OCI-LY1 (cell line): ENCODE data around the gene SELENOP.

Source experiments
- H2AFZ ChIP-seq: fragments of 200-600 bp; sonication (generic), shearing (Covaris generic); 2 replicates; pipeline ENCODE4 v1.6.0; 2014; ENCODE audit warnings: antibody characterized with exemption, mild to moderate bottlenecking, low read length
- H3F3A ChIP-seq: fragments of 200-600 bp; sonication (generic), shearing (Covaris generic); 2 replicates; pipeline ENCODE4 v1.6.0; 2014; ENCODE audit warnings: mild to moderate bottlenecking, antibody characterized with exemption, low read length, moderate library complexity; ENCODE audit not compliant: insufficient read depth
- H3K27ac ChIP-seq: fragments of 200-600 bp; sonication (generic); 2 replicates; pipeline ENCODE4 v1.5.1; 2014; ENCODE audit warnings: low read length, mixed run types, mild to moderate bottlenecking, low read depth; ENCODE audit not compliant: poor library complexity, severe bottlenecking
- H3K27me3 ChIP-seq: fragments of 200-600 bp; sonication (generic); 2 replicates; pipeline ENCODE4 v1.6.0; 2014; ENCODE audit warnings: antibody characterized with exemption, mild to moderate bottlenecking, low read length, moderate library complexity; ENCODE audit not compliant: insufficient read depth
- H3K36me3 ChIP-seq: fragments of 200-600 bp; sonication (generic); 2 replicates; pipeline ENCODE4 v1.6.1; 2014; ENCODE audit warnings: mild to moderate bottlenecking, antibody characterized with exemption, low read length, moderate library complexity, mixed read lengths; ENCODE audit not compliant: insufficient read depth
- H3K4me1 ChIP-seq: fragments of 200-600 bp; sonication (generic); 2 replicates; pipeline ENCODE4 v1.5.1; 2014; ENCODE audit warnings: mild to moderate bottlenecking, low read length, moderate library complexity; ENCODE audit not compliant: insufficient read depth, severe bottlenecking
- H3K4me2 ChIP-seq: fragments of 200-600 bp; sonication (generic), shearing (Covaris generic); 2 replicates; pipeline ENCODE4 v1.6.1; 2014; ENCODE audit warnings: low read length
- H3K4me3 ChIP-seq: fragments of 200-600 bp; sonication (generic); 2 replicates; pipeline ENCODE4 v1.5.1; 2014; ENCODE audit warnings: low read length, low read depth, mild to moderate bottlenecking, mixed read lengths; ENCODE audit not compliant: poor library complexity, severe bottlenecking
- H3K79me2 ChIP-seq: fragments of 200-600 bp; shearing (Covaris generic); 2 replicates; pipeline ENCODE4 v1.6.1; 2016; ENCODE audit warnings: mixed run types, low read length, mixed read lengths; ENCODE audit not compliant: insufficient read depth
- H3K9ac ChIP-seq: fragments of 200-600 bp; sonication (generic), shearing (Covaris generic); 2 replicates; pipeline ENCODE4 v1.6.1; 2014; ENCODE audit warnings: mild to moderate bottlenecking, low read length, mixed read lengths
- H3K9me2 ChIP-seq: fragments of 200-600 bp; sonication (generic), shearing (Covaris generic); 2 replicates; pipeline ENCODE4 v1.6.1; 2014; ENCODE audit warnings: low read depth, mild to moderate bottlenecking, low read length, mixed read lengths
- H3K9me3 ChIP-seq: fragments of 200-600 bp; shearing (Covaris generic); 2 replicates; pipeline ENCODE4 v1.6.1; 2014; ENCODE audit warnings: low read length, mixed read lengths
- H4K20me1 ChIP-seq: fragments of 200-600 bp; sonication (generic), shearing (Covaris generic); 2 replicates; pipeline ENCODE4 v1.6.0; 2016; ENCODE audit warnings: mild to moderate bottlenecking, low read length; ENCODE audit not compliant: insufficient read depth
- CTCF ChIP-seq: fragments of 200-600 bp; sonication (generic), shearing (Covaris generic); IDR thresholded peaks from 2 replicates; pipeline ENCODE4 v1.5.1; 2017; ENCODE audit warnings: mild to moderate bottlenecking, antibody characterized with exemption, low read length, moderate library complexity, mixed read lengths
- EZH2 ChIP-seq: fragments of 200-600 bp; sonication (generic), shearing (Covaris generic); IDR thresholded peaks from 2 replicates; pipeline ENCODE4 v1.8.0; 2017; ENCODE audit warnings: borderline replicate concordance, mixed run types, mild to moderate bottlenecking, antibody characterized with exemption, low read length, moderate library complexity, mixed read lengths

The SELENOP gene

GRCh38 chr5:42787073-42787472, 24.6 kb downstream of the SELENOP start:
- Histone ChIP-seq H3K36me3 (no peaks in the 10 kb centered on the region), H3K4me2 (no peak overlapping the region), H3K4me1 (no peaks in the 10 kb centered on the region), H3K27ac (no peak overlapping the region), H3K9ac (no peak overlapping the region), H3K27me3 (no peaks in the 10 kb centered on the region), H4K20me1 (no peaks in the 10 kb centered on the region), H3K9me3 (0 out of 2 replicates have a peak, but pooled peaks cover 2% of the 10 kb centered on the region), H2AFZ (no peak overlapping the region), H3K79me2 (no peaks in the 10 kb centered on the region), H3K9me2 (no peaks in the 10 kb centered on the region), H3F3A (no peaks in the 10 kb centered on the region), H3K4me3 (no peak overlapping the region)
- no peak for TF ChIP-seq CTCF
- no peak for TF ChIP-seq EZH2

DNA sequence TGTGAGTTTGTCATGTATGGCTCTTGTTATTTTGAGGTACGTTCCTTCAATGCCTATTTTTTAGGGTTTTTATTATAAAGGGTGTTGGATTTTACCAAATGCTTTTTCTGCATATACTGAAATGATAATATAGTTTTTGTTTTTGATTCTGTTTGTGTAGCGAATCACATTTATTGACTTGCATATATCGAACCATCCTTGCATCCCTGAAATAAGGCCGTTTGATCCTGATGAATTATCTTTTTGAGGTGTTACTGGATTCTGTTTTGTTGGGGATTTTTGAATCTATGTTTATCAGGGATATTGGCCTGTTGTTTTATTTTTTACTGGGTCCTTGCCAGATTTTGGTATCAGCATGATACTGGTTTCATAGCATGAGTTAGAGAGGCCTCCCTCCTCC, 25.9 kb downstream of the SELENOP start:
- no peaks in the 10 kb centered on the region for H3K27me3 ChIP-seq
- H3K4me1 ChIP-seq, result no peaks in the 10 kb centered on the region
- H3K9me2 ChIP-seq, result no peaks in the 10 kb centered on the region
- no peaks in the 10 kb centered on the region for H4K20me1 ChIP-seq
- H3K9me3 ChIP-seq, result 0 out of 2 replicates have a peak, but pooled peaks cover 2% of the 10 kb centered on the region
- no peak overlapping the region for H3K9ac ChIP-seq
- no peaks in the 10 kb centered on the region for H3K36me3 ChIP-seq
- no peaks in the 10 kb centered on the region for H3F3A ChIP-seq
- H3K4me3 ChIP-seq, result no peak overlapping the region
- no peak overlapping the region for H2AFZ ChIP-seq
- TF ChIP-seq CTCF (no peak), EZH2 (no peak)
- no peak overlapping the region for H3K4me2 ChIP-seq
- no peaks in the 10 kb centered on the region for H3K79me2 ChIP-seq
- H3K27ac ChIP-seq, result no peak overlapping the region

GRCh38 chr5:42784132-42784531, 27.6 kb downstream of the SELENOP start:
- no peak overlapping the region for H3K9ac ChIP-seq
- H3K27ac ChIP-seq, result no peak overlapping the region
- no peaks in the 10 kb centered on the region for H3K4me1 ChIP-seq
- no peaks in the 10 kb centered on the region for H3F3A ChIP-seq
- no peaks in the 10 kb centered on the region for H3K27me3 ChIP-seq
- 0 out of 2 replicates have a peak, but pooled peaks cover 2% of the 10 kb centered on the region for H3K9me3 ChIP-seq
- no peaks in the 10 kb centered on the region for H3K9me2 ChIP-seq
- TF ChIP-seq CTCF, result no peak
- no peak for TF ChIP-seq EZH2
- H3K4me2 ChIP-seq, result no peak overlapping the region
- H3K36me3 ChIP-seq, result no peaks in the 10 kb centered on the region
- no peaks in the 10 kb centered on the region for H3K79me2 ChIP-seq
- H3K4me3 ChIP-seq, result no peak overlapping the region
- H4K20me1 ChIP-seq, result no peaks in the 10 kb centered on the region
- no peak overlapping the region for H2AFZ ChIP-seq
